HG03108 (cell line): ENCODE measurements around the gene SLC6A11.

Experiments
- ATAC-seq: cut with Tn5 transposase; IDR thresholded peaks from one replicate; pipeline ENCODE4 v1.9.1; 2021; ENCODE audit warnings: moderate library complexity; ENCODE audit not compliant: unreplicated experiment

SLC6A11 gene

GRCh38 chr3:10928407-10928960 lies 112.5 kb downstream of the SLC6A11 start:
- no peak for ATAC-seq

GRCh38 chr3:10928961-10929471 lies 113.0 kb downstream of the SLC6A11 start:
- ATAC-seq = no peak

GRCh38 chr3:10929978-10930665 lies 114.1 kb downstream of the SLC6A11 start:
- no peak for ATAC-seq

DNA sequence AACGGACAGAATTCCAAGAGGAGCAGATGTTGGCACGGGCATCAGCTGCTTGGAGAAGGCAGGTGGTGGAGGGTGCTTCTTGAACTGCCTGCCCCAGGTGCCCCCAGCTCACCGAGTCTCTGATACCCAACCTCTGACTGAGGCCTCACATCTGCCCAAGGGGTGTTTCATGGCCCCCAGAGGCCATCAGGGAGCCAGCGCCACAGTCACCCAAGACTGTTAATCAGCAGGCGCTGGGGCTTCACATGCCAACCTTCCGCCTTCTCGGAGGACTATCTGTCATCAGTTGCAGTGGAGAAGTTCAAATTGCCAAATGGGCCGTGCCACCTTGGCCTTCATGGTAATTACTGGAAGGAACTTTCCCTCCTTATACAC lies 114.6 kb downstream of the SLC6A11 start:
- ATAC-seq = no peak

DNA sequence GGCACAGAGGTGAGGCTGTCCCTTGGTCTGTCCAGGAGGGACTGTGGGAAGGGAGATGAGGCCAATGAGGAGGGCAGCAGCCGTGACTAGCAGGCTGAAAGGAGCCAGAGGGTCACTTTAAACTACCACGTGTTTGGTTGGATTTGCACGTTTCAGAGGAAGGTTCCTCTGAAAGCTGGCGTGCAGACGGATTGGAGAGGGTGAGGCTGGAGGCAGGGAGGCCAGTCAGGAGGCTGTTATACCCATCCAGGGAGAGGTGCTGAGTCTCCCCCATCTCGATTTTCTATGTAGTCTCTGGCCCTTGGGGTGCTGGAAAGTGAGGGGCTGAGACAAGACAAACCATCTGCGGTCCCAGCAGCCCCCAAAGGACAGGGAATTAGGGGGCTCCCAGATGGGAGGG lies 116.6 kb downstream of the SLC6A11 start:
- ATAC-seq = no peak

DNA sequence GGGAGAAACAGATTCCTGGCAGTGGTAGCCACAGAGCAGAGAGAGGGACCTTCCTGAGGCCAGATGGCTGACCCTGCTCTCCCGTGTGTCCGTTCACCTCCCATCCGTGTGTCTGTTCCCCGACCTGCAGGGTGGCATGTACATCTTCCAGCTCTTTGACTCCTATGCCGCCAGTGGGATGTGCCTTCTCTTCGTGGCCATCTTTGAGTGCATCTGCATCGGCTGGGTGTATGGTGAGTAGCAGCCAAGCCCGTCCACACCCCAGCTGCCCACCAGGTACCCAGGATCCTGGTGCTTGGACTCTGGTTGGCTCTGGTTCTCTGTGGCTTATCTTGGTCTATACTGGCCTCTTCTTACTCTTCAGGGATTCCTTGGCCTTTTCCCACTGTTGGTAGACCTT lies 117.0 kb downstream of the SLC6A11 start:
- ATAC-seq = no peak

GRCh38 chr3:10933470-10933804 lies 117.4 kb downstream of the SLC6A11 start:
- no peak for ATAC-seq

DNA sequence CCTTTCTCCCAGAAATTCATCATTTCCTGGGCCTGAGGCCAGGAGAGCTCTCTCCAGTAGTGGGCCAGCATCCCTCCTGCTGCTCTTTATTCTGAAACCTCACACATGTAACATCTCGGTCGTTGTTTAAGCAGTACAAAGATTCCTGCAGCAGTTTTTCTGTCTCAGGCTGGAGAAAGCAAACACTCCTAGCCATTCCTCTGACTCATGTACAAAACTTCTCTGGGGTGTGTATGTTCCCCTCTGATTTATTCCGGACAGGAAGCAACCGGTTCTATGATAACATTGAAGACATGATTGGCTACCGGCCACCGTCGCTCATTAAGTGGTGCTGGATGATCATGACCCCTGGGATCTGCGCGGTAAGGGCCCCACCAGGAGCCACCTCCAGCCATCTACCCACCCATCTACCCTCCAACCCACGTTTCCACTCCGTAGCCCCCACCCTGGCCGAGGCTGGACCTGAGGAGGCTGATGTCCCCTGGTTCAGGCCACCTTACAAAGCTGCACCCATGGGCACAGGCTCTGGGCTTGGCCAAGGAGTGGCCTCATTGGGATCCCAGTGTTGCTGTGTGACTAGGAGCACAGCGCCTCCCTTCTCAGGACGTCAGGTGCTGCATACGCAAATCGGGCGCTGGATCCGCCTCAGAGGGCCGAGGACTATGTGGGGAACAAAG lies 117.9 kb downstream of the SLC6A11 start:
- no peak for ATAC-seq

- no peak for ATAC-seq
These were observed 119.0 kb downstream of the SLC6A11 start for GRCh38 chr3:10935028-10935427.

DNA sequence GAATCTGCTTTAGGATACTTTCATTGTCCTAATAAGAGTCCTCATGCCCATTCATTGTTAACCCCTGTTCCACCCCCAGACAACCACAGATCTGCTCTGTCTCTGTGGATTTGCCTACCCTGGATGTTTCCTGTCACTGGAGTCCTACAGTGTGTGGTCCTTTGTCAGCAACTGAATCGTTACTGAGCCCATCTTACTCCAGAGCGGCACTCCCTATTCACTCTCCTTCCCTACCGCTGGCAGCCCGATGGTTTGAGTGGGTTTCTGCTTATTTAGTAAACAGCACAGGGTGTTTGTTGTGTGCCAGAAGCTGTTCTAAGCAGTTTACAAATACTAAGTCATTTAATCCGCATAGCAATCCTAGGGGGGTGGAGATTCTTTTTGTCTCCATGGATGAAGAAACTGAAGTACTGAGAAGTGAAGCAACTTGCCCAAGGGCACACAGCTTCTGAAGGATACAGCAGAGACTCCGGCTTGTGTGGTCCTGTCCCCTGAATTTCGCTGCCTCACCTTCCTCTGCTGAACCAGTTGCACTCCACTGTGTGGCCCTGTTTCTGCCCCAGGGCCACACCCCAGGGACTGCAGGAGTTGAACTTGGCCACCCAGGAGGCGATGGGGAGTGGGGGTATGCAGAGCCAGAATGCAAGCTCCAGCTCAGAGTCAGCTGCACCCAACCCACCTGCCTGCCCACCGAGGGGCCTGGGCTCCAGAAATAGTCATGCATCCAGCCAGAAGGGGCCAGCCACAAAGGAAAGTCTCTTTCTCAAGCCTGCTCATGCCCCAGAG lies 120.0 kb downstream of the SLC6A11 start:
- ATAC-seq = no peak

GRCh38 chr3:10936686-10937085 lies 120.7 kb downstream of the SLC6A11 start:
- ATAC-seq = no peak

DNA sequence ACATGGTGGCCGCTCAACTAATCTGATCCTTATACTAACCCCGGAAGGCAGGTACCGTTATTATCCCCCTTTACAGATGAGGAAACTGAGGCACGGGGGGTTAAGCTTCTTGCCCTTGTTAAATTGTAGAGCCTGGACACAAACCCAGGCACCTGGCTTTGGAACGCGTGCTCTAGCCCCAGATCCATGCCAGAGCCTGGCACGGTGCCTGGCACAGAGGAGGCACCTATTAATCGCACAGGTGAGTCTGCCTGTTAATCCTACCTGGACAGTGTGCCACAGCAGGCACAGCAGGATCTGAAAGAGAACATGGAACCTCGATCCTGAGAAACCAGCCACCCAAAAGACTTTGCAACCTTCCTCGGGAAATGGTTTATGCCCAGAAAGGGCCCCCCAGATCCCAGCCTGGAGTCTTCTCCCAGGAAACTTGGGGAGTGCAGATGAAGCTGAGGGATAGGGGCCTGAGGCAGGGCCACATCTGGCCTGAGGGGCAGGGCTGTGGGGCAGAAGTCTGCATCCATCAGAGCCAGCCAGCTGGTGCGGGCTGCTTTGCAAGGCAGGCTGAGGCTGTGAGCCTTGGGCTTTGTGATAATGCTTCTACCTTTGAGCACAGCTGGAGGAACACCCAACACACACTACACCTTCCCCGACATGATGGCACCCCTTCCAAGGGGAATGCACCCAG lies 121.3 kb downstream of the SLC6A11 start:
- no peak for ATAC-seq

DNA sequence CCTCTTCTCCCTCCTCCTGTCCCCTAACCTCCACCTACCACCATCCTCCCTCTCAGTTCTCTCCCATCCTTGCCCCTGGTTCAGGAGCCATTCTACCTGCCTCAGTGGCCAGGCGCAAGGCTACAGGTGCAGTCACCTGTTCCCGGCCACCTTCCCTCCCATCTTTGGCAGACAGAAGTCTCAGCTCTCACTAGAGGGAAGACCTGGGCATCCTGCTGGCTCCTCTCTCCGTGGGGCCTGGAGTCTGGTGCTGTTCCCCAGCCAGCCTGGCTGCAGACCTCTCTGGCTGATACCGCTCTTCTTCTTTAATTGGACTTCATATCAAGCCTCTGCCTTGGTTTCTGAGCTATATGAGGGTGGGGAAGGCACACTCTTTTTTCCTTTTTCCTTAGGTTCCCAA lies 123.5 kb downstream of the SLC6A11 start:
- no peak for ATAC-seq

DNA sequence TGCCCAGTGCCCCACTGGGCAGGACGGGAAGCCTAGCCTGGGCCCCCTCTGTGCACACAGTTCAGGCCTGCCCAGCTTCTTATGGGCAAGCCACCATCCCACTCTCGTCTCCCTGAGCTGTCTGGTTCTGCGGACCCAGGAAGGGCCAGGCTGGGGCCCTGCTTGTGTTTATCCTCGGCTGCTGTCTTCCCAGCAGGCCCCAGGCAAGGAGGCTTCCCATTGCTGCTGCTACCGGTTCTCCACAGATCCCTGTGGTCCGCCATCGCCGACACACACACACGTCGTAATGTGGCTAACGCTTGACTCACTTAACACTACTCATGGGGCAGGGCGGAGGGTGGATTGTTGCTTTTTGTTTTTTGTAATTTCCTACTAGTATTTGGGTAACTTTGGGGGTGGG lies 124.1 kb downstream of the SLC6A11 start:
- no peak for ATAC-seq

- no peak for ATAC-seq
These were observed 125.9 kb downstream of the SLC6A11 start for GRCh38 chr3:10941972-10942371.

DNA sequence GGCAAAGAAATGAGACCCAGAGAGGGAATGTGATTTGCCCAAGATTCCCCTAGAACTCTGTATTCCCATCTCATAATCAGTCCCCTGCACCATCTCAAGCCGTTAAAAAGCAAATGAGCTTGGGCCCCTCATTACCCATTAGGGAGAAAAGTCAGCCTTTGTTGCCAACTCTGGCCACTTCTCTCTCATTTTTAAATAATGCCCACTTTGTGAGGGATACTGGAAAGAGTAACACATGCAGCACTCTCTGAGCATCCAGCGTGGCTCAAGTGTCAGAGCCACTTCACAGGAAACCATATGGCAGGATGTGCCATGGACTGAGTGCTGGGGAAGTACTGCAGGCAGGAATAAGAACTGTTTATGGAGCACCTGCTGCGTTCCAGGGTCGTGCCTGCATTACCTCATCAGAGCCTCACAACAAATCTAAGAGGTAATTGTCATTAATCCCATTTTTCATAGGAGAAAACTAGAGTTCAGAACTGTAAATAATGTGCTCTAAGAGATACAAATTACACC lies 126.7 kb downstream of the SLC6A11 start:
- ATAC-seq = no peak

GRCh38 chr3:10944866-10945265 lies 128.8 kb downstream of the SLC6A11 start:
- no peak for ATAC-seq

DNA sequence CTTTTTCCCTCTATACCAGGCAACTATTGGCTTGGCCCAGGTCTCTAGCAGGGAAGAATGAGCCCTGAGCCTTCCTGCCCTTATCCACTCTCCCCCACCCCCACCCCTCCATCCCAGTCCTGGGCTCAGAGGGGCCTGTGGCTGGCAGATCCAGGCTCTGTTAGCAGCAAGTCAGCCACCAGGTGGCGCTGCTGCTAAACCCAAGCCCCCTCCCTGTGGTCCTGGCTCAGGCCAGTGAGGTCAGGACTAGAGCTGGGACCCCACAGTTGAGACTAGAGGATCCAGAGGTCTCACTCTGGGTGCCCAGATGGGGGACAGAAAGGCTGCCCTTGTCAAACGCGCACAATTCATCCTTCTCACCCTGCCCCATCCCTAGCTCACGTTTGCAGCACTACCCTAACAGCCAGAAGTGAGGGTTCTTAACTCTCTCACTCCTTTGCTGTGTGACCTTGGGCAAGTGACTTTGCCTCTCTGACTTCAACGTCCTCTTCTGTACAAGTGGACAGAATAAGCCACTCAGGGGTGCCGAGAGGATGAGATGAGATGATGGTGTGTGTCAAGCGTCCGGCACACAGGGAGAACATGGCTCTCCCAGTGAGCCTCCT lies 129.8 kb downstream of the SLC6A11 start:
- ATAC-seq = no peak

- no peak for ATAC-seq
These were observed 130.5 kb downstream of the SLC6A11 start for GRCh38 chr3:10946526-10946925.

GRCh38 chr3:10948326-10948725 lies 132.3 kb downstream of the SLC6A11 start:
- ATAC-seq = no peak
